ENCODE measurements around the gene THAP4. TPM values are rescaled to one million over a fixed set of nuclear protein-coding genes. Genes with fewer than 3 reads are reported as not detected.

Gene THAP4
- 82.9 TPM for total RNA-seq
- long read RNA-seq, transcript THAP4-204 (6 exons, 2,367 nt) = major isoform, 114 of 163 reads
- long read RNA-seq, transcript THAP4-202 (5 exons, 785 nt) = minor isoform, 13 of 163 reads
- long read RNA-seq, partial matches to known transcripts = 25 of 163 reads
- long read RNA-seq, other reads (novel, unspliced or antisense) = 9 of 163 reads

- intact Hi-C loops (cut with DNase I) = no loop called here
- ATAC-seq (ENCODE audit: poor library complexity) = peak; percentile 94
- peak; percentile 92 for DNase-seq
Observed at GRCh38 chr2:241637018-241637794, at the start of gene THAP4, which contains the start of gene ATG4B. THAP4 (minus strand) TSS chr2:241637158; CDS start chr2:241637017, 141 bp downstream. ATG4B (plus strand) TSS chr2:241637693; CDS start chr2:241637715, 22 bp downstream.

- ATAC-seq (ENCODE audit: poor library complexity) = peak; percentile 4
- intact Hi-C loops (cut with DNase I) = no loop called here
- DNase-seq = no peak
Observed at GRCh38 chr2:241686324-241686649, 49.3 kb upstream of the THAP4 start.

- ATAC-seq (ENCODE audit: poor library complexity) (peak; percentile 9), DNase-seq (no peak)
- intact Hi-C loops (cut with DNase I) = no loop called here
Observed at GRCh38 chr2:241680827-241681599, 44.1 kb upstream of the THAP4 start.

- intact Hi-C loops (cut with DNase I) = no loop called here
- DNase-seq = no peak
- ATAC-seq (ENCODE audit: poor library complexity) = no peak
Observed at GRCh38 chr2:241680044-241680443, 43.1 kb upstream of the THAP4 start.

GRCh38 chr2:241678784-241679540 lies 42.0 kb upstream of the THAP4 start:
- intact Hi-C loops (cut with DNase I) = no loop called here
- ATAC-seq (ENCODE audit: poor library complexity) (no peak), DNase-seq (no peak)

GRCh38 chr2:241678307-241678706 lies 41.3 kb upstream of the THAP4 start:
- ATAC-seq (ENCODE audit: poor library complexity) (no peak), DNase-seq (no peak)
- intact Hi-C loops (cut with DNase I) = no loop called here

GRCh38 chr2:241677392-241677791 lies 40.4 kb upstream of the THAP4 start:
- ATAC-seq (ENCODE audit: poor library complexity) (no peak), DNase-seq (no peak)
- intact Hi-C loops (cut with DNase I) = no loop called here

- no peak for DNase-seq
- no peak for ATAC-seq (ENCODE audit: poor library complexity)
- intact Hi-C loops (cut with DNase I) = no loop called here
Observed at GRCh38 chr2:241676665-241677064, 39.7 kb upstream of the THAP4 start.

- DNase-seq = no peak
- no peak for ATAC-seq (ENCODE audit: poor library complexity)
Observed at GRCh38 chr2:241675885-241676284, 38.9 kb upstream of the THAP4 start.

GRCh38 chr2:241673797-241674725 lies 37.1 kb upstream of the THAP4 start:
- peak; percentile 25 for DNase-seq
- peak; percentile 68 for ATAC-seq (ENCODE audit: poor library complexity)
- intact Hi-C loops (cut with DNase I) = no loop called here

More at GRCh38 chr2:241675885-241676284, 38.9 kb upstream of the THAP4 start:
- intact Hi-C loops (cut with DNase I) = no loop called here

GRCh38 chr2:241673189-241673663 lies 36.3 kb upstream of the THAP4 start:
- DNase-seq (peak; percentile 27), ATAC-seq (ENCODE audit: poor library complexity) (no peak)
- intact Hi-C loops (cut with DNase I) = no loop called here

- DNase-seq (peak; percentile 23), ATAC-seq (ENCODE audit: poor library complexity) (no peak)
- intact Hi-C loops (cut with DNase I) = no loop called here
Observed at GRCh38 chr2:241672243-241673188, 35.6 kb upstream of the THAP4 start.

- DNase-seq = peak; percentile 30
- intact Hi-C loops (cut with DNase I) = no loop called here
- ATAC-seq (ENCODE audit: poor library complexity) = no peak
Observed at GRCh38 chr2:241671457-241672240, 34.7 kb upstream of the THAP4 start.

GRCh38 chr2:241670333-241671110 lies 33.6 kb upstream of the THAP4 start:
- ATAC-seq (ENCODE audit: poor library complexity) (no peak), DNase-seq (peak; percentile 30)
- intact Hi-C loops (cut with DNase I) = no loop called here

GRCh38 chr2:241668839-241669238 lies 31.9 kb upstream of the THAP4 start:
- no peak for ATAC-seq (ENCODE audit: poor library complexity)
- intact Hi-C loops (cut with DNase I) = no loop called here
- peak; percentile 22 for DNase-seq
